ENCODE data around the gene RBM24. TPM values are rescaled to one million over a fixed set of nuclear protein-coding genes. Genes with fewer than 3 reads are reported as not detected.

RBM24 gene
- total and polyA plus RNA-seq, 2 of the 4 experiments (the other 2 are of a cell fraction): 4.1 to 6.6 TPM

DNA sequence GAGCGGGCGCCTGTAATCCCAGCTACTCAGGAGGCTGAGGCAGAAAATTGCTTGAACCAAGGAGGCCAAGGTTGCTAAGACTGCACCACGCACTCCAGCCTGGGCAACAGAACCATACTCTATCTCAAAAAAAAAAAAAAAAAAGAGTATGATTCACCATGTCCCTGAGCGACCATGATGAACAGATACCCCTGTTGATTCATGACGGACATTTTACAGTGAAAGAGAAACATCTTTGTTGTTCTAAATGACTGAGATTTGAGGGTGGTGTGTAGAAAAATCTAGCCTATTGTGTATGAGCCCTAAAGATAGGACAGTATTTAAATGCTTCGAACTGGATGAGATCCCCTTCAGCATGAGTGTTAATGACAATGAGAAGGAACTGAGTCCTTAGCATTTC is 32.8 kb downstream of the RBM24 start:
- no peak overlapping the region for H3K4me2 ChIP-seq (ENCODE audit: low read depth, low read length)
- dilution Hi-C loops (cut with HindIII; ENCODE audit: low sequenced_read_pairs, unreplicated experiment) (no loop called here), intact Hi-C loops (cut with micrococcal nuclease) (no loop called here), in situ Hi-C loops (cut with MboI; ENCODE audit: low sequenced_read_pairs) (no loop called here)
- no peak overlapping the region for H3K14ac ChIP-seq (replicated peaks; ENCODE audit: low read depth, low read length)
- no peak overlapping the region for H3K9ac ChIP-seq (ENCODE audit: low read depth, low read length)
- H3K27me3 ChIP-seq (ENCODE audit: control insufficient read depth, insufficient read depth, low read length): no peaks in the 10 kb centered on the region
- no peak for DNase-seq
- no peak for ATAC-seq (ENCODE audit: low read depth)
- H4K91ac ChIP-seq (ENCODE audit: insufficient read depth, low read depth, low read length): no peak overlapping the region
- H2BK120ac ChIP-seq (ENCODE audit: low read depth, low read length): no peak overlapping the region
- no peak overlapping the region for H2BK5ac ChIP-seq (ENCODE audit: low read depth, low read length, poor library complexity, severe bottlenecking)
- POLR2A ChIA-PET (ENCODE audit: unreplicated experiment): no interaction called here
- no peak overlapping the region for H3K18ac ChIP-seq (ENCODE audit: low read depth, low read length)
- H4K20me1 ChIP-seq (ENCODE audit: insufficient read depth, low read length): no peaks in the 10 kb centered on the region
- TF ChIP-seq RAD21 (IDR thresholded peaks at IDR 0.05; ENCODE audit: low read length) (no peak), RCOR1 (IDR thresholded peaks at IDR 0.05; ENCODE audit: insufficient replicate concordance, low read length) (no peak), FOS (IDR thresholded peaks at IDR 0.05; ENCODE audit: low read depth, low read length) (no peak), MAZ (IDR thresholded peaks at IDR 0.05; ENCODE audit: borderline replicate concordance, low read depth, low read length) (no peak), NFE2L2 (IDR thresholded peaks at IDR 0.05; ENCODE audit: low read depth, low read length) (no peak), CHD1 (IDR thresholded peaks at IDR 0.05; ENCODE audit: low read depth, low read length) (no peak), RFX5 (IDR thresholded peaks at IDR 0.05; ENCODE audit: low read depth, low read length) (no peak), POLR2A (IDR thresholded peaks at IDR 0.05; ENCODE audit: low read depth, low read length) (no peak), SMC3 (IDR thresholded peaks at IDR 0.05; ENCODE audit: low read depth, low read length) (no peak), BHLHE40 (IDR thresholded peaks at IDR 0.05; ENCODE audit: low read depth, low read length) (no peak), MAFK (IDR thresholded peaks at IDR 0.05; ENCODE audit: low read depth, low read length) (no peak), CEBPB (IDR thresholded peaks at IDR 0.05; ENCODE audit: low read depth, low read length) (no peak), MXI1 (IDR thresholded peaks at IDR 0.05; ENCODE audit: borderline replicate concordance, low read depth, low read length) (no peak)
- TF ChIP-seq, protein P1, sequence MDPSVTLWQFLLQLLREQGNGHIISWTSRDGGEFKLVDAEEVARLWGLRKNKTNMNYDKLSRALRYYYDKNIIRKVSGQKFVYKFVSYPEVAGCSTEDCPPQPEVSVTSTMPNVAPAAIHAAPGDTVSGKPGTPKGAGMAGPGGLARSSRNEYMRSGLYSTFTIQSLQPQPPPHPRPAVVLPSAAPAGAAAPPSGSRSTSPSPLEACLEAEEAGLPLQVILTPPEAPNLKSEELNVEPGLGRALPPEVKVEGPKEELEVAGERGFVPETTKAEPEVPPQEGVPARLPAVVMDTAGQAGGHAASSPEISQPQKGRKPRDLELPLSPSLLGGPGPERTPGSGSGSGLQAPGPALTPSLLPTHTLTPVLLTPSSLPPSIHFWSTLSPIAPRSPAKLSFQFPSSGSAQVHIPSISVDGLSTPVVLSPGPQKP (IDR thresholded peaks at IDR 0.05; ENCODE audit: borderline replicate concordance, low read depth, low read length): no peak
- TF ChIP-seq, protein P2, sequence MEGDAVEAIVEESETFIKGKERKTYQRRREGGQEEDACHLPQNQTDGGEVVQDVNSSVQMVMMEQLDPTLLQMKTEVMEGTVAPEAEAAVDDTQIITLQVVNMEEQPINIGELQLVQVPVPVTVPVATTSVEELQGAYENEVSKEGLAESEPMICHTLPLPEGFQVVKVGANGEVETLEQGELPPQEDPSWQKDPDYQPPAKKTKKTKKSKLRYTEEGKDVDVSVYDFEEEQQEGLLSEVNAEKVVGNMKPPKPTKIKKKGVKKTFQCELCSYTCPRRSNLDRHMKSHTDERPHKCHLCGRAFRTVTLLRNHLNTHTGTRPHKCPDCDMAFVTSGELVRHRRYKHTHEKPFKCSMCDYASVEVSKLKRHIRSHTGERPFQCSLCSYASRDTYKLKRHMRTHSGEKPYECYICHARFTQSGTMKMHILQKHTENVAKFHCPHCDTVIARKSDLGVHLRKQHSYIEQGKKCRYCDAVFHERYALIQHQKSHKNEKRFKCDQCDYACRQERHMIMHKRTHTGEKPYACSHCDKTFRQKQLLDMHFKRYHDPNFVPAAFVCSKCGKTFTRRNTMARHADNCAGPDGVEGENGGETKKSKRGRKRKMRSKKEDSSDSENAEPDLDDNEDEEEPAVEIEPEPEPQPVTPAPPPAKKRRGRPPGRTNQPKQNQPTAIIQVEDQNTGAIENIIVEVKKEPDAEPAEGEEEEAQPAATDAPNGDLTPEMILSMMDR (conservative IDR thresholded peaks at IDR 0.05; ENCODE audit: low read depth, low read length): no peak
- TF ChIP-seq, protein P3, sequence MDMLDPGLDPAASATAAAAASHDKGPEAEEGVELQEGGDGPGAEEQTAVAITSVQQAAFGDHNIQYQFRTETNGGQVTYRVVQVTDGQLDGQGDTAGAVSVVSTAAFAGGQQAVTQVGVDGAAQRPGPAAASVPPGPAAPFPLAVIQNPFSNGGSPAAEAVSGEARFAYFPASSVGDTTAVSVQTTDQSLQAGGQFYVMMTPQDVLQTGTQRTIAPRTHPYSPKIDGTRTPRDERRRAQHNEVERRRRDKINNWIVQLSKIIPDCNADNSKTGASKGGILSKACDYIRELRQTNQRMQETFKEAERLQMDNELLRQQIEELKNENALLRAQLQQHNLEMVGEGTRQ (IDR thresholded peaks at IDR 0.05; ENCODE audit: low read depth, low read length): no peak
- no peak overlapping the region for H2AK9ac ChIP-seq (replicated peaks; ENCODE audit: low read depth, low read length, poor library complexity)
- no peak overlapping the region for H2AK5ac ChIP-seq (ENCODE audit: low read depth, low read length)
- no peak overlapping the region for H3K4me3 ChIP-seq (ENCODE audit: insufficient read depth, low read depth, low read length)
- CTCF ChIA-PET: no interaction called here
- H3K4ac ChIP-seq (ENCODE audit: low read depth, low read length): no peak overlapping the region
- H2BK20ac ChIP-seq (ENCODE audit: low read depth, low read length): no peak overlapping the region
- no peaks in the 10 kb centered on the region for H3K79me1 ChIP-seq (ENCODE audit: low read depth in 1 of 2, low read length in 2 of 2)
- peaks cover 4% of the 10 kb centered on the region; the same call in 1 of the 2 replicates for H3K9me1 ChIP-seq (ENCODE audit: insufficient read depth, low read length)
- H3K23ac ChIP-seq (ENCODE audit: low read depth, low read length): no peak overlapping the region
- H3K27ac ChIP-seq (ENCODE audit: insufficient read depth, low read length): no peak overlapping the region
- no peaks in the 10 kb centered on the region for H3K36me3 ChIP-seq (ENCODE audit: control insufficient read depth, insufficient read depth, low read length)
- H3K56ac ChIP-seq (ENCODE audit: extremely low read depth, insufficient read depth, low read length): no peak overlapping the region
- no peaks in the 10 kb centered on the region for H3K9me3 ChIP-seq (ENCODE audit: control insufficient read depth, insufficient read depth, low read length)
- H2BK15ac ChIP-seq (ENCODE audit: low read depth, low read length): no peak overlapping the region
- WGBS, 2 experiments (ENCODE audit: extremely low coverage in 2 of 2, insufficient read length in 1 of 2): 91% methylated on average over 5 of the region's 6 CpGs; no CpG with 5 or more reads in 1 of the 2 experiments
- H4K8ac ChIP-seq (ENCODE audit: low read depth in 2 of 2, low read length in 2 of 2): no peak overlapping the region
- H2AFZ ChIP-seq (replicated peaks; ENCODE audit: low read length, poor library complexity): no peak overlapping the region
- BruUV-seq (replicated peaks): no TSS peak
- H3K4me1 ChIP-seq (ENCODE audit: control insufficient read depth, insufficient read depth, low read length): peaks cover 4% of the 10 kb centered on the region
- H4K5ac ChIP-seq (ENCODE audit: low read depth, low read length): no peak overlapping the region
